MCF 10A (cell line): ENCODE measurements around the gene PYGM. TPM values are rescaled to one million over a fixed set of nuclear protein-coding genes. Genes with fewer than 3 reads are reported as not detected.

Experiments used
- BruUV-seq: library from RNA; stranded (reverse); fragments of 400-500 nt; replicated peaks from 2 replicates; lab custom pipeline; 2021; lab: Mats Ljungman, UMichigan
- CTCF ChIA-PET: fragments of 300-600 bp; sonication (Branson Sonifier 250); formaldehyde crosslinking; extraction: SDS; loops from one replicate; lab custom pipeline; 2021; ENCODE audit warnings: antibody characterized with exemption, inconsistent platforms; lab: Yijun Ruan, JAX
- POLR2A ChIA-PET: fragments of 300-600, 350-650 bp; sonication (Branson Sonifier 250); formaldehyde crosslinking; extraction: SDS; loops from one replicate; lab custom pipeline; 2020; ENCODE audit warnings: antibody characterized with exemption, inconsistent platforms; lab: Yijun Ruan, JAX
- DNase-seq: peaks from one replicate; pipeline ENCODE4 v3.0.0-alpha.2; 2018; ENCODE audit not compliant: unreplicated experiment
- H3K27ac Mint-ChIP-seq: one replicate; pipeline ENCODE4 v1.8.0; 2022; ENCODE audit warnings: mild to moderate bottlenecking, low read depth, mixed read lengths; ENCODE audit not compliant: unreplicated experiment
- H3K27me3 Mint-ChIP-seq: one replicate; pipeline ENCODE4 v1.8.0; 2022; ENCODE audit warnings: mixed read lengths; ENCODE audit not compliant: insufficient read depth, unreplicated experiment
- H3K36me3 Mint-ChIP-seq: one replicate; pipeline ENCODE4 v1.8.0; 2022; ENCODE audit warnings: mild to moderate bottlenecking, moderate library complexity, mixed read lengths; ENCODE audit not compliant: insufficient read depth, unreplicated experiment
- H3K4me1 Mint-ChIP-seq: one replicate; pipeline ENCODE4 v1.8.0; 2022; ENCODE audit warnings: mixed read lengths; ENCODE audit not compliant: insufficient read depth, unreplicated experiment
- H3K4me3 Mint-ChIP-seq: one replicate; pipeline ENCODE4 v1.8.0; 2022; ENCODE audit warnings: mild to moderate bottlenecking, moderate library complexity, mixed read lengths; ENCODE audit not compliant: unreplicated experiment
- H3K9me3 Mint-ChIP-seq: one replicate; pipeline ENCODE4 v1.8.0; 2022; ENCODE audit warnings: mixed read lengths; ENCODE audit not compliant: unreplicated experiment
- CTCF ChIP-seq: fragments of 200-600 bp; IDR thresholded peaks from one replicate; pipeline ENCODE4 v1.8.0; 2022; ENCODE audit warnings: antibody characterized with exemption, mild to moderate bottlenecking; ENCODE audit not compliant: unreplicated experiment
- intact Hi-C: fragments of 100-400 bp; cut with micrococcal nuclease; formaldehyde crosslinking; loops from 2 replicates; pipeline ENCODE4 v1.14.1; 2022
- total RNA-seq: library from RNA; stranded (reverse); gene quantifications from 2 replicates; pipeline ENCODE4 v1.2.3, GENCODE V29; 2022

PYGM gene
- total RNA-seq, 1 experiment from 2014 or later = 0.09 TPM

- ChIA-PET CTCF (interaction anchor here (0.5 to 3.6 kb wide), 11 partner anchors 8 to 948 kb away, joined by 3 to 20 read pairs (median 4); partner anchors contain the start of gene PYGM), POLR2A (no interaction called here)
- BruUV-seq = no TSS peak
- H3K27ac Mint-ChIP-seq = no peak overlapping the region
- H3K27me3 Mint-ChIP-seq = peaks cover 65% of the 10 kb centered on the region
- no peak for DNase-seq
- H3K36me3 Mint-ChIP-seq = no peaks in the 10 kb centered on the region
- no peak for TF ChIP-seq CTCF
- H3K4me3 Mint-ChIP-seq = no peak overlapping the region
- H3K9me3 Mint-ChIP-seq = no peaks in the 10 kb centered on the region
- intact Hi-C loops = no loop called here
- peaks cover 8% of the 10 kb centered on the region for H3K4me1 Mint-ChIP-seq
Observed at GRCh38 chr11:64741375-64742086, 18.2 kb downstream of the PYGM start.

- H3K27me3 Mint-ChIP-seq = peaks cover 81% of the 10 kb centered on the region
- no peak for TF ChIP-seq CTCF
- H3K36me3 Mint-ChIP-seq = no peaks in the 10 kb centered on the region
- CTCF ChIA-PET = interaction anchor here (0.7 to 1.7 kb wide), 3 partner anchors 52 to 292 kb away, joined by 3 to 6 read pairs (median 5); no protein-coding TSS in a partner anchor
- H3K4me3 Mint-ChIP-seq = no peak overlapping the region
- POLR2A ChIA-PET = interaction anchor here (0.7 kb wide), 1 partner anchor 36 kb away, joined by 3 read pairs; no protein-coding TSS in a partner anchor
- DNase-seq = no peak
- no peak overlapping the region for H3K27ac Mint-ChIP-seq
- intact Hi-C loops = no loop called here
- H3K9me3 Mint-ChIP-seq = no peaks in the 10 kb centered on the region
- BruUV-seq = no TSS peak
- H3K4me1 Mint-ChIP-seq = peaks cover 8% of the 10 kb centered on the region
Observed at GRCh38 chr11:64739871-64740270, 19.9 kb downstream of the PYGM start.

- no peaks in the 10 kb centered on the region for H3K4me1 Mint-ChIP-seq
- no peaks in the 10 kb centered on the region for H3K9me3 Mint-ChIP-seq
- no peak overlapping the region for H3K4me3 Mint-ChIP-seq
- no TSS peak for BruUV-seq
- no peak for DNase-seq
- ChIA-PET CTCF (interaction anchor here (0.5 to 2.9 kb wide), 8 partner anchors 7 to 288 kb away, joined by 3 to 9 read pairs (median 3); partner anchors contain the start of gene RASGRP2), POLR2A (no interaction called here)
- no peak for TF ChIP-seq CTCF
- no peaks in the 10 kb centered on the region for H3K36me3 Mint-ChIP-seq
- no peak overlapping the region for H3K27ac Mint-ChIP-seq
- intact Hi-C loops = no loop called here
- peaks cover 59% of the 10 kb centered on the region for H3K27me3 Mint-ChIP-seq
Observed at GRCh38 chr11:64736654-64737053, 23.1 kb downstream of the PYGM start.

- no peak for DNase-seq
- intact Hi-C loops = no loop called here
- CTCF ChIA-PET = interaction anchor here (0.6 to 2.9 kb wide), 5 partner anchors 8 to 287 kb away, joined by 3 to 9 read pairs (median 4); partner anchors contain the start of gene RASGRP2
- POLR2A ChIA-PET = no interaction called here
- Mint-ChIP-seq H3K4me1 (no peaks in the 10 kb centered on the region), H3K27me3 (peaks cover 56% of the 10 kb centered on the region), H3K36me3 (no peaks in the 10 kb centered on the region), H3K27ac (no peak overlapping the region), H3K9me3 (no peaks in the 10 kb centered on the region), H3K4me3 (no peak overlapping the region)
- no peak for TF ChIP-seq CTCF
- BruUV-seq = no TSS peak
Observed at GRCh38 chr11:64735725-64736259, 24.0 kb downstream of the PYGM start.
